Breast epithelium (tissue), 4 donors: ENCODE measurements around the gene FSIP2. TPM values are rescaled to one million over a fixed set of nuclear protein-coding genes. Genes with fewer than 3 reads are reported as not detected.

Experiments used
- DNase-seq, 2 donors: peaks; one replicate each; pipeline ENCODE4 v3.0.0-alpha.2; 2019; ENCODE audit warnings: low spot score in 2 of 2
- H3K27ac ChIP-seq, 2 donors: fragments of 200-600 bp; sonication (generic) in 1 of 2; one replicate each; pipeline ENCODE4 v1.5.1; 2016 to 2019; ENCODE audit warnings: mild to moderate bottlenecking in 1 of 2
- H3K27me3 ChIP-seq, 2 donors: fragments of 200-600 bp; sonication (generic) in 1 of 2; one replicate each; pipeline versions ENCODE4 v1.5.1 to v1.6.0; 2017 to 2019; ENCODE audit warnings: control low read depth in 1 of 2, mild to moderate bottlenecking in 1 of 2
- H3K36me3 ChIP-seq: fragments of 200-600 bp; one replicate; pipeline ENCODE4 v1.5.1; 2019
- H3K4me1 ChIP-seq, 2 donors: fragments of 200-600 bp; sonication (generic); one replicate each; pipeline ENCODE4 v1.5.1; 2016 to 2019; ENCODE audit warnings: control low read depth in 1 of 2
- H3K4me3 ChIP-seq, 3 donors: fragments of 200-600 bp; sonication (generic); 1 replicate in 2 of 3; 2 replicates in 1 of 3; pipeline ENCODE4 v1.5.1; 2016 to 2019; ENCODE audit warnings: mild to moderate bottlenecking in 3 of 3, moderate library complexity in 2 of 3
- H3K9me3 ChIP-seq, 2 donors: fragments of 200-600 bp; sonication (generic) in 1 of 2; one replicate each; pipeline ENCODE4 v1.5.1; 2016 to 2019; ENCODE audit warnings: control low read depth in 1 of 2
- POLR2A ChIP-seq: fragments of 450-650 bp; IDR thresholded peaks from one replicate; pipeline ENCODE4 v1.6.1; 2016; ENCODE audit warnings: antibody characterized with exemption, mild to moderate bottlenecking, moderate library complexity
- POLR2AphosphoS5 ChIP-seq, 3 donors: sonication (generic); formaldehyde crosslinking; IDR thresholded peaks; one replicate each; pipeline ENCODE4 v1.6.1; 2017; ENCODE audit warnings: antibody characterized with exemption in 3 of 3
- intact Hi-C: fragments of 100-400 bp; cut with DNase I; formaldehyde crosslinking; loops from one replicate; pipeline ENCODE4 v1.15.1; 2023; ENCODE audit warnings: low total_unique reads
- total RNA-seq, 3 donors: library from RNA; depleted of rRNA; stranded (reverse); fragments of >200 nt; gene quantifications; one replicate each; pipeline ENCODE4 v1.1.0, GENCODE V29; 2016
- TF ChIP-seq, protein P1 (sequence below), 3 donors: fragments of 450-650 bp; IDR thresholded peaks; one replicate each; pipeline ENCODE4 v1.5.1; 2016 to 2017; ENCODE audit warnings: antibody characterized with exemption in 3 of 3, mild to moderate bottlenecking in 3 of 3, moderate library complexity in 3 of 3

The FSIP2 gene
- total RNA-seq, 3 donors from 2014 or later = 0.64 to 2.3 (median 1.6) TPM

DNA sequence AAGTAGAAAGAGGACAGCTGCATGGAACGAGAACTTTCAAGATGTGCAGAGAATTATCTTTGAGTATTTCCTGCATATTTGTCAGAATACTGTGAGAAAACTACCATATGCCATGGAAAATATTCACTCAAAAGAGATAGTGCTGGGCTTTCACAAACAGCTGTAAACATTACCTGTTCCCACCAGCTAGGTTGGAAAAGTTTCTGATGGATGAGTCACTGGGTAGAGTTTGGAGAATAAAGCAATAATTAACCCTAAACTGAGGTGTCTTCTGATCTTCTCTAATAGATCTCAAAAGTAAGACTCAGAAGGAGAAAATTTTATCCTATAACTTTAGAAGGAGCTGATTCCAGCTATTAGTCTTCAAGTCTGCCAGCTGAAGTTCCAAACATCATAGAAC, 3.9 kb upstream of the FSIP2 start:
- intact Hi-C loops = loop anchor here (5.0 kb wide), 2 partner anchors 88 to 537 kb away; no protein-coding TSS in a partner anchor
- H3K36me3 ChIP-seq = no peaks in the 10 kb centered on the region
- DNase-seq = no peak
- H3K4me3 ChIP-seq = no peak overlapping the region
- TF ChIP-seq, protein P1, sequence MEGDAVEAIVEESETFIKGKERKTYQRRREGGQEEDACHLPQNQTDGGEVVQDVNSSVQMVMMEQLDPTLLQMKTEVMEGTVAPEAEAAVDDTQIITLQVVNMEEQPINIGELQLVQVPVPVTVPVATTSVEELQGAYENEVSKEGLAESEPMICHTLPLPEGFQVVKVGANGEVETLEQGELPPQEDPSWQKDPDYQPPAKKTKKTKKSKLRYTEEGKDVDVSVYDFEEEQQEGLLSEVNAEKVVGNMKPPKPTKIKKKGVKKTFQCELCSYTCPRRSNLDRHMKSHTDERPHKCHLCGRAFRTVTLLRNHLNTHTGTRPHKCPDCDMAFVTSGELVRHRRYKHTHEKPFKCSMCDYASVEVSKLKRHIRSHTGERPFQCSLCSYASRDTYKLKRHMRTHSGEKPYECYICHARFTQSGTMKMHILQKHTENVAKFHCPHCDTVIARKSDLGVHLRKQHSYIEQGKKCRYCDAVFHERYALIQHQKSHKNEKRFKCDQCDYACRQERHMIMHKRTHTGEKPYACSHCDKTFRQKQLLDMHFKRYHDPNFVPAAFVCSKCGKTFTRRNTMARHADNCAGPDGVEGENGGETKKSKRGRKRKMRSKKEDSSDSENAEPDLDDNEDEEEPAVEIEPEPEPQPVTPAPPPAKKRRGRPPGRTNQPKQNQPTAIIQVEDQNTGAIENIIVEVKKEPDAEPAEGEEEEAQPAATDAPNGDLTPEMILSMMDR (IDR thresholded peaks at IDR 0.05) = no peak
- TF ChIP-seq POLR2A (no peak), POLR2AphosphoS5 (IDR thresholded peaks at IDR 0.05) (no peak)
- no peak overlapping the region for H3K27ac ChIP-seq
- peaks cover 0 to 13% of the 10 kb centered on the region in 2 donors for H3K27me3 ChIP-seq
- H3K4me1 ChIP-seq = no peaks in the 10 kb centered on the region
- H3K9me3 ChIP-seq = peaks cover 0 to 10% of the 10 kb centered on the region in 2 donors

- Histone ChIP-seq H3K4me3 (no peak overlapping the region), H3K9me3 (peaks cover 0 to 10% of the 10 kb centered on the region in 2 donors), H3K4me1 (no peaks in the 10 kb centered on the region), H3K27me3 (peaks cover 0 to 13% of the 10 kb centered on the region in 2 donors), H3K36me3 (no peaks in the 10 kb centered on the region), H3K27ac (no peak overlapping the region)
- DNase-seq = no peak
- TF ChIP-seq POLR2AphosphoS5 (IDR thresholded peaks at IDR 0.05) = no peak
- no peak for TF ChIP-seq POLR2A
- TF ChIP-seq, protein P1 (IDR thresholded peaks at IDR 0.05) = no peak
- intact Hi-C loops = loop anchor here (5.0 kb wide), 2 partner anchors 86 to 539 kb away; no protein-coding TSS in a partner anchor
Observed at GRCh38 chr2:185736210-185736609, 2.4 kb upstream of the FSIP2 start.

DNA sequence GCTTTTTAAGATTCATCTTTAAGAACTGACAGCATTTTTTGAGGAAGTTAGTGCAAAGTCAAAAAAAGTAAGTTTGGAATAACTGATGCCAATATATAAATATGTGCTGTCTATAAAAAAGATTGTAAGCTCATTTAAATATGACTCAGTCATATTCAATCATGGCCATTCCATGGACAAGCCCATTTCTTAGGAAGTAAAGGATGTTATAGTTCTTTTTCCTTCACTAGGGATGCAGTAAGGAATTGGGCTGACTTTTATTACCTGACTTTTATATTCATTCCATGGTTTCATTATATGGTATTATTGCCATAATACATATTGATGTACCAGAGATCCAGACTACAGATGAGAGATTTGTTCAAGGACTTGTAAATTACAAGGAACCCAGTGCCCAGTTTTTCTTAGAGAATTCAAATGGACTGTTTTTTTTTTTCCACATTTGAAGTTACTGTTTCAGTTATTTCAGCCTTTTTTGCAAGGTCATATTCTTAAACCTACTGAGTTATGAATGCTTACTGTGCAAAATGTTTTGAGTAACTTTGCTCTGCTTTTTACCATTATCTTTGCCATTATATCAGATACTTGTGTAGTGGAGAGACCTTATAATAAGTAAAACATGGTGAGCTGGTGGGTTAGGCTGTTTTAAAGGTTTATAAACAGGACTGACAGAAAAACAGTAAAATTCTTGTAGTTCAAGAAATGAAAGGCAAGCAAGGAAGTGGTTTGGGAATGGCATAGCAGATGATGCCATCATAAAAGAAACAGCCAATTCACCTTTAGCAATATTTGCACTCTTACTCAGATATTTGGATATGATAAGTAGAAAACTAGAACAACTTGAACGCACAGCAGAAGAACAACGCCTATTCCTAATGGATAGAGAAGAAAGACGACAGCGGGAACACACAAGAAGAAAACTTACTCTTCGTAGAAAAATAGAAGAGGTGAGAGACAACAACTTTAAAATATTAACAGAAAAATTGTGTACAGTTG, 7.6 kb downstream of the FSIP2 start:
- Histone ChIP-seq H3K36me3 (no peaks in the 10 kb centered on the region), H3K4me1 (no peaks in the 10 kb centered on the region), H3K4me3 (no peak overlapping the region), H3K27me3 (no peaks in the 10 kb centered on the region), H3K9me3 (no peaks in the 10 kb centered on the region), H3K27ac (no peak overlapping the region)
- DNase-seq = no peak
- intact Hi-C loops = no loop called here
- TF ChIP-seq, protein P1 (IDR thresholded peaks at IDR 0.05) = no peak
- TF ChIP-seq POLR2A (no peak), POLR2AphosphoS5 (IDR thresholded peaks at IDR 0.05) (no peak)

DNA sequence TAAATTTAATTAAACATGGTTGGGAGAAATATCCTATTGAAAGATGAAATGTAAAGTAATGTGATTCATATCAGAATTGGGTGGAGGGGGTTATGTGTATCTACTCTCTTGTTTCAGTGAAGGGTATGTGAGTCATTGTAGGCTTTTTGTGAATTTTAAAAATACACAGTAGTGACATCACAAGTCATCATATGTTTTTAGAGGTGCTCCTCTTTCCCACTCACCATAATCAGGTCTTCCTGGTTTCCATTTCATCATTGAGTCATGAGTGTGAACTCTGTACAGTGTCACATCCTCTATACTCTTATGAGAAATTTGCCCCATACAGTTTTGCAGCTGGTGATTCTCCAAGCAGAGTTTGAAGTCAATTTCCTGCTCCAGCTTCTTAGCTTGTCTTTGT, 18.8 kb downstream of the FSIP2 start:
- Histone ChIP-seq H3K4me1 (no peaks in the 10 kb centered on the region), H3K27me3 (no peaks in the 10 kb centered on the region), H3K4me3 (no peak overlapping the region), H3K27ac (no peak overlapping the region), H3K9me3 (no peaks in the 10 kb centered on the region), H3K36me3 (no peaks in the 10 kb centered on the region)
- intact Hi-C loops = loop anchor here (5.0 kb wide), 1 partner anchor 165 kb away; no protein-coding TSS in a partner anchor
- TF ChIP-seq POLR2A = no peak
- no peak for TF ChIP-seq POLR2AphosphoS5 (IDR thresholded peaks at IDR 0.05)
- TF ChIP-seq, protein P1 (IDR thresholded peaks at IDR 0.05) = no peak
- no peak for DNase-seq

GRCh38 chr2:185771396-185771795, 32.8 kb downstream of the FSIP2 start:
- intact Hi-C loops = no loop called here
- H3K9me3 ChIP-seq = peaks cover 32 to 68% of the 10 kb centered on the region in 2 donors

More at GRCh38 chr2:185771396-185771795, 32.8 kb downstream of the FSIP2 start:
- Histone ChIP-seq H3K4me1 (no peaks in the 10 kb centered on the region), H3K27me3 (no peaks in the 10 kb centered on the region), H3K36me3 (no peaks in the 10 kb centered on the region), H3K4me3 (no peak overlapping the region), H3K27ac (no peak overlapping the region)
- no peak for DNase-seq
- TF ChIP-seq, protein P1 (IDR thresholded peaks at IDR 0.05) = no peak
- TF ChIP-seq POLR2A (no peak), POLR2AphosphoS5 (IDR thresholded peaks at IDR 0.05) (no peak)
